ENCODE measurements around the gene PNPLA4.

The PNPLA4 gene

GRCh38 chrX:7889680-7890079 is 37.5 kb downstream of the PNPLA4 start:
- in situ Hi-C loops (cut with HindIII; ENCODE audit: low sequenced_read_pairs): no loop called here
- TF ChIP-seq, protein P1, sequence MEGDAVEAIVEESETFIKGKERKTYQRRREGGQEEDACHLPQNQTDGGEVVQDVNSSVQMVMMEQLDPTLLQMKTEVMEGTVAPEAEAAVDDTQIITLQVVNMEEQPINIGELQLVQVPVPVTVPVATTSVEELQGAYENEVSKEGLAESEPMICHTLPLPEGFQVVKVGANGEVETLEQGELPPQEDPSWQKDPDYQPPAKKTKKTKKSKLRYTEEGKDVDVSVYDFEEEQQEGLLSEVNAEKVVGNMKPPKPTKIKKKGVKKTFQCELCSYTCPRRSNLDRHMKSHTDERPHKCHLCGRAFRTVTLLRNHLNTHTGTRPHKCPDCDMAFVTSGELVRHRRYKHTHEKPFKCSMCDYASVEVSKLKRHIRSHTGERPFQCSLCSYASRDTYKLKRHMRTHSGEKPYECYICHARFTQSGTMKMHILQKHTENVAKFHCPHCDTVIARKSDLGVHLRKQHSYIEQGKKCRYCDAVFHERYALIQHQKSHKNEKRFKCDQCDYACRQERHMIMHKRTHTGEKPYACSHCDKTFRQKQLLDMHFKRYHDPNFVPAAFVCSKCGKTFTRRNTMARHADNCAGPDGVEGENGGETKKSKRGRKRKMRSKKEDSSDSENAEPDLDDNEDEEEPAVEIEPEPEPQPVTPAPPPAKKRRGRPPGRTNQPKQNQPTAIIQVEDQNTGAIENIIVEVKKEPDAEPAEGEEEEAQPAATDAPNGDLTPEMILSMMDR (IDR thresholded peaks at IDR 0.05; ENCODE audit: low read depth, low read length, missing control alignments): no peak
- no peak for DNase-seq (ENCODE audit: low read depth)
- H3K4me3 ChIP-seq (ENCODE audit: low read depth, low read length): no peak overlapping the region

GRCh38 chrX:7889135-7889534 is 38.1 kb downstream of the PNPLA4 start:
- TF ChIP-seq, protein P1 (IDR thresholded peaks at IDR 0.05; ENCODE audit: low read depth, low read length, missing control alignments): no peak
- no peak overlapping the region for H3K4me3 ChIP-seq (ENCODE audit: low read depth, low read length)
- in situ Hi-C loops (cut with HindIII; ENCODE audit: low sequenced_read_pairs): no loop called here
- no peak for DNase-seq (ENCODE audit: low read depth)

- TF ChIP-seq, protein P1 (IDR thresholded peaks at IDR 0.05; ENCODE audit: low read depth, low read length, missing control alignments): no peak
- no peak overlapping the region for H3K4me3 ChIP-seq (ENCODE audit: low read depth, low read length)
- no peak for DNase-seq (ENCODE audit: low read depth)
- in situ Hi-C loops (cut with HindIII; ENCODE audit: low sequenced_read_pairs): no loop called here
Observed at GRCh38 chrX:7876957-7877356, 50.3 kb downstream of the PNPLA4 start.

DNA sequence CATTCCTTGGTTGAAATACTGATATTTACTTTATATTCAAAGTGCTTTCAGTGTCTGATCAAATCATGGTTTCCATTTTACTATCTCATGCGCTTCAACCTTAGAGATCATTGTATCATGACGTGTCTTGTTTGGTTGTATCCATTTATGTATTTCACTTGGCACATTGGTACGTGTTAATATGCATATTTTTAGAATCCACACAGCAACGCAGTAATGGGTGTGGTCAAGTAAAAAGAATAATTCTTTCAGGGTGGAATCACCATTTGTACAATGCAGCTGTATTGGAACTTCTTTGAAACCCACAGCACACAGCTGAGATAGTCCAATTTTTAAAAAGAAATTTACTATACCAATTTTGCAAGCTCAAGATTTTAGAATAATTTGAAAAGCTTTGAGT is 55.2 kb downstream of the PNPLA4 start:
- no peak for DNase-seq (ENCODE audit: low read depth)
- TF ChIP-seq, protein P1 (IDR thresholded peaks at IDR 0.05; ENCODE audit: low read depth, low read length, missing control alignments): no peak
- in situ Hi-C loops (cut with HindIII; ENCODE audit: low sequenced_read_pairs): no loop called here
- H3K4me3 ChIP-seq (ENCODE audit: low read depth, low read length): no peak overlapping the region

DNA sequence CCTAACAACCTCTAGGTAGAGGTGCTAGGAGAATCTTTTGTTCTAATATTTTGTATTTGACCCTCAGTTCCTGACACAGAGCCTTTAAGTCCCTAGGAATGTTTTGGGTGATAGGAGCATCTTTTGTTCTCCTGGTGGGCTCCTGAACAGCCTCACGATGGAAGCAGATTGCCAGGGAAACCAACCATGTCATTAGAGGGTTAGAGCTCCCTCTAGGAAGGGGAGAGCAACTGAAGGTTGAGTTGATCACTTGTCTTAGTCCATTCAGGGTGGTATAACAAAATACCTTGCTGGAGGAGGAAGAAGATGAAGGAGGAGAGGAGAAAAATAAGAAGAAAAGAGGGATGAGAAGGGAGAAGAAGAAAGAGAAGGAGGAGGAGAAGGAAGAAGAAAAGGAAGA is 75.0 kb downstream of the PNPLA4 start:
- no peak overlapping the region for H3K4me3 ChIP-seq (ENCODE audit: low read depth, low read length)
- DNase-seq (ENCODE audit: low read depth): no peak
- TF ChIP-seq, protein P1 (IDR thresholded peaks at IDR 0.05; ENCODE audit: low read depth, low read length, missing control alignments): no peak
- in situ Hi-C loops (cut with HindIII; ENCODE audit: low sequenced_read_pairs): no loop called here

All from astrocyte of the cerebellum (primary cell).